Neural cell (in vitro differentiated cells): ENCODE measurements around the gene FAM193A. TPM values are rescaled to one million over a fixed set of nuclear protein-coding genes. Genes with fewer than 3 reads are reported as not detected.
"Not testable (repeated sequence)": the region's sequence is repeated elsewhere in the genome, so short reads cannot be mapped to it uniquely, and the experiment has no call there.

Experiments
- H2AFZ ChIP-seq: fragments of 200-600, 300-800 bp; sonication (generic), shearing (Covaris generic); 2 replicates; pipeline ENCODE4 v1.6.0; 2014; ENCODE audit warnings: low read depth, mild to moderate bottlenecking, antibody characterized with exemption, low read length, moderate library complexity
- H3F3A ChIP-seq: fragments of 200-600 bp; shearing (Covaris generic); 2 replicates; pipeline ENCODE4 v1.6.1; 2016; ENCODE audit warnings: mild to moderate bottlenecking, moderate library complexity, mixed read lengths, antibody characterized with exemption, low read length; ENCODE audit not compliant: insufficient read depth, poor library complexity, severe bottlenecking
- H3K27ac ChIP-seq: fragments of 200-600, 300-800 bp; sonication (generic), shearing (Covaris generic); 2 replicates; pipeline ENCODE4 v1.5.1; 2014; ENCODE audit warnings: mild to moderate bottlenecking, low read length, moderate library complexity
- H3K27me3 ChIP-seq: fragments of 300-800, 200-600 bp; sonication (generic), shearing (Covaris generic); 2 replicates; pipeline ENCODE4 v1.6.0; 2014; ENCODE audit warnings: mild to moderate bottlenecking, low read depth, low read length, moderate library complexity; ENCODE audit not compliant: insufficient read depth
- H3K36me3 ChIP-seq: fragments of 300-800, 200-600 bp; sonication (generic), shearing (Covaris generic); 2 replicates; pipeline ENCODE4 v1.5.1; 2014; ENCODE audit warnings: mild to moderate bottlenecking, antibody characterized with exemption, low read length, moderate library complexity; ENCODE audit not compliant: insufficient read depth
- H3K4me2 ChIP-seq: fragments of 300-800, 200-600 bp; sonication (generic), shearing (Covaris generic); 2 replicates; pipeline ENCODE4 v1.6.0; 2014; ENCODE audit warnings: mild to moderate bottlenecking, low read length
- H3K4me3 ChIP-seq: fragments of 300-800, 200-600 bp; sonication (generic), shearing (Covaris generic); 2 replicates; pipeline ENCODE4 v1.5.1; 2014; ENCODE audit warnings: mild to moderate bottlenecking, low read length, moderate library complexity
- H3K79me2 ChIP-seq: fragments of 200-600 bp; shearing (Covaris generic); replicated peaks from 2 replicates; pipeline ENCODE4 v1.6.0; 2014; ENCODE audit warnings: mild to moderate bottlenecking, low read length, moderate library complexity; ENCODE audit not compliant: insufficient read depth
- H3K9ac ChIP-seq: fragments of 300-800, 200-600 bp; sonication (generic), shearing (Covaris generic); 2 replicates; pipeline ENCODE4 v1.6.1; 2016; ENCODE audit warnings: mild to moderate bottlenecking, low read length, mixed read lengths
- H3K9me2 ChIP-seq: fragments of 200-600 bp; shearing (Covaris generic); 2 replicates; pipeline ENCODE4 v1.6.1; 2016; ENCODE audit warnings: mild to moderate bottlenecking, low read length, mixed read lengths; ENCODE audit not compliant: insufficient read depth
- H3K9me3 ChIP-seq: fragments of 200-600, 300-800 bp; sonication (generic), shearing (Covaris generic); 2 replicates; pipeline ENCODE4 v1.6.1; 2016; ENCODE audit warnings: mild to moderate bottlenecking, mixed run types, low read length, moderate library complexity, mixed read lengths
- H4K20me1 ChIP-seq: fragments of 200-600 bp; shearing (Covaris generic); 2 replicates; pipeline ENCODE4 v1.6.1; 2016; ENCODE audit warnings: mild to moderate bottlenecking, mixed run types; ENCODE audit not compliant: insufficient read depth
- EP300 ChIP-seq: fragments of 450-650 bp; conservative IDR thresholded peaks from 2 replicates; pipeline ENCODE4 v1.6.1; 2014; ENCODE audit warnings: antibody characterized with exemption, mild to moderate bottlenecking, moderate library complexity; ENCODE audit not compliant: poor library complexity, severe bottlenecking
- EZH2 ChIP-seq: fragments of 200-600, 300-800 bp; shearing (Covaris generic), sonication (generic); IDR thresholded peaks from 2 replicates; pipeline ENCODE4 v1.6.1; 2014; ENCODE audit warnings: antibody characterized with exemption, low read length, borderline replicate concordance, mild to moderate bottlenecking; ENCODE audit not compliant: insufficient read depth, poor library complexity, severe bottlenecking
- MXI1 ChIP-seq: fragments of 450-650 bp; conservative IDR thresholded peaks from 2 replicates; pipeline ENCODE4 v1.6.1; 2014; ENCODE audit warnings: antibody characterized with exemption, mild to moderate bottlenecking; ENCODE audit not compliant: poor library complexity, severe bottlenecking
- POLR2AphosphoS5 ChIP-seq: IDR thresholded peaks from 2 replicates; pipeline ENCODE4 v1.6.1; 2012
- RAD21 ChIP-seq: fragments of 450-650 bp; conservative IDR thresholded peaks from 2 replicates; pipeline ENCODE4 v1.6.1; 2014; ENCODE audit warnings: antibody characterized with exemption, mild to moderate bottlenecking, moderate library complexity
- SMC3 ChIP-seq: fragments of 450-650 bp; conservative IDR thresholded peaks from 2 replicates; pipeline ENCODE4 v1.6.1; 2014; ENCODE audit warnings: antibody characterized with exemption, mild to moderate bottlenecking, moderate library complexity; ENCODE audit not compliant: poor library complexity
- TAF1 ChIP-seq: IDR thresholded peaks from 2 replicates; pipeline ENCODE4 v1.6.1; 2012; ENCODE audit warnings: low read depth
- polyA plus RNA-seq: library from polyadenylated mRNA; depleted of rRNA; stranded (reverse); fragments of >200 nt; gene quantifications from 2 replicates; pipeline ENCODE4 v1.2.3, GENCODE V29; 2014
- TF ChIP-seq, protein P1 (sequence below): IDR thresholded peaks from 2 replicates; pipeline ENCODE4 v1.6.1; 2012; ENCODE audit warnings: borderline replicate concordance
- TF ChIP-seq, protein P2 (sequence below): fragments of 450-650 bp; IDR thresholded peaks from 2 replicates; pipeline ENCODE4 v1.5.1; 2014; ENCODE audit warnings: antibody characterized with exemption, mild to moderate bottlenecking, moderate library complexity; ENCODE audit not compliant: poor library complexity, severe bottlenecking

Gene FAM193A
- polyA plus RNA-seq, 1 donor from 2014 or later, result 11.6 TPM

DNA sequence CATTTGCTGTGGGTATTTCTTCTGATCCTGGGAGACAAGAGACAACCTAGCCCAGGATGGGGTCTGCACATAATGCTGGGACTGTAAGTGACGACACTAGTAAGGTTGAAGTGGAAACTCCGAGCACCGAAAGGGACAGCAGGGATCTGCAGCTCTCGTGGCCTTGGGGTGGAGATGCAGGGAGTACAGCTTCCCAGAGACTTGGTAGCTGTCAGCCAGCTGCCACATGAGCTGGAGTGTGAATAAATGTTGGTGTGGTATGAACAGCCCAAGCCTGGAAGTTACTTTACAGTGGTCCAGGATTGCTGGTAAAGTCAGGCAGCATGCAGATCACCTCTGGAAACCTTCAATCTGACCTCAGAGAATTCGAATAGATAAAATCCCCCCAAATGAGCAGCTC, 97.6 kb downstream of the FAM193A start:
- no peaks in the 10 kb centered on the region for H3K36me3 ChIP-seq

DNA sequence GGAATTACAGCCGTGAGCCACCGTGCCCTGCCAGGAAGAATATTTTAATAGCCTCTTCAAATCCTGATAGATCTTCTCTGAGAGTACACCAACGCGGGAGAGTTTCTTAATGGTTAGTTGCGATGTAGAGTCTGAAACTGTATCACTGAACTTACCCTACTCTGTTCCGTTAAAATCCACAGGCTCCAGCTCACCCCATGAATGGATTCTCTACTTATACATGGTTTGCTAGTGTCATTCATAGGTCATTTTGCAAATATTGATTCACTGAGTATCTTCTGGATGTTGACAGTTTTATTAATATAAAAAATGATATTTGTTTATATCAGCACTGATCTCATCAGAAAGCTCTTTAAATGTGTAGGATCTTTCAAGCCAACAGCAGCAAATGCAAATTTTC, 99.9 kb downstream of the FAM193A start:
- Histone ChIP-seq H3K36me3 (no peaks in the 10 kb centered on the region), H4K20me1 (no peaks in the 10 kb centered on the region)

More for the DNA sequence above, 97.6 kb downstream of the FAM193A start:
- Histone ChIP-seq H3K4me3 (no peak overlapping the region), H3K79me2 (peaks cover 3% of the 10 kb centered on the region), H3F3A (no peaks in the 10 kb centered on the region), H4K20me1 (no peaks in the 10 kb centered on the region), H3K27ac (no peak overlapping the region), H3K27me3 (no peaks in the 10 kb centered on the region), H3K9me2 (no peaks in the 10 kb centered on the region), H3K4me2 (no peak overlapping the region), H3K9me3 (no peaks in the 10 kb centered on the region), H2AFZ (no peak overlapping the region), H3K9ac (no peak overlapping the region)
- TF ChIP-seq MXI1, result no peak
- TF ChIP-seq TAF1, result no peak
- no peak for TF ChIP-seq RAD21
- TF ChIP-seq, protein P1, sequence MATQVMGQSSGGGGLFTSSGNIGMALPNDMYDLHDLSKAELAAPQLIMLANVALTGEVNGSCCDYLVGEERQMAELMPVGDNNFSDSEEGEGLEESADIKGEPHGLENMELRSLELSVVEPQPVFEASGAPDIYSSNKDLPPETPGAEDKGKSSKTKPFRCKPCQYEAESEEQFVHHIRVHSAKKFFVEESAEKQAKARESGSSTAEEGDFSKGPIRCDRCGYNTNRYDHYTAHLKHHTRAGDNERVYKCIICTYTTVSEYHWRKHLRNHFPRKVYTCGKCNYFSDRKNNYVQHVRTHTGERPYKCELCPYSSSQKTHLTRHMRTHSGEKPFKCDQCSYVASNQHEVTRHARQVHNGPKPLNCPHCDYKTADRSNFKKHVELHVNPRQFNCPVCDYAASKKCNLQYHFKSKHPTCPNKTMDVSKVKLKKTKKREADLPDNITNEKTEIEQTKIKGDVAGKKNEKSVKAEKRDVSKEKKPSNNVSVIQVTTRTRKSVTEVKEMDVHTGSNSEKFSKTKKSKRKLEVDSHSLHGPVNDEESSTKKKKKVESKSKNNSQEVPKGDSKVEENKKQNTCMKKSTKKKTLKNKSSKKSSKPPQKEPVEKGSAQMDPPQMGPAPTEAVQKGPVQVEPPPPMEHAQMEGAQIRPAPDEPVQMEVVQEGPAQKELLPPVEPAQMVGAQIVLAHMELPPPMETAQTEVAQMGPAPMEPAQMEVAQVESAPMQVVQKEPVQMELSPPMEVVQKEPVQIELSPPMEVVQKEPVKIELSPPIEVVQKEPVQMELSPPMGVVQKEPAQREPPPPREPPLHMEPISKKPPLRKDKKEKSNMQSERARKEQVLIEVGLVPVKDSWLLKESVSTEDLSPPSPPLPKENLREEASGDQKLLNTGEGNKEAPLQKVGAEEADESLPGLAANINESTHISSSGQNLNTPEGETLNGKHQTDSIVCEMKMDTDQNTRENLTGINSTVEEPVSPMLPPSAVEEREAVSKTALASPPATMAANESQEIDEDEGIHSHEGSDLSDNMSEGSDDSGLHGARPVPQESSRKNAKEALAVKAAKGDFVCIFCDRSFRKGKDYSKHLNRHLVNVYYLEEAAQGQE, result no peak
- TF ChIP-seq EZH2, result no peak
- TF ChIP-seq SMC3, result no peak
- TF ChIP-seq POLR2AphosphoS5, result no peak

DNA sequence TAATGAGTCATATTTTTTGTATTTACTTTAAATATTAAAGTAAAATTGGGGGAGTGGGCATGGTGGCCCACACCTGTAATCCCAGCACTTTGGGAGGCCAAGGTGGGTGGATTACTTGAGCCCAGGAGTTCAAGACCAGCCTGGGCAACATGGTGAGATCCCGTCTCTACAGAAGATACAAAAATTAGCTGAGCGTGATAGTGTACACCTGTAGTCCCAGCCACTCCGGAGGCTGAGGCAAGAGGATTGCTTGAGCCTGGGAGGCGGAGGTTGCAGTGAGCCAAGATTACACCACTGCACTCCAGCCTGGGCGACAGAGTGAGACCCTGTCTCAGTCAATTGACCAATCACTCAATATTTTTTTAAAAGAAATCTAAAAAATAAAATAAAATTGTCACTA, 100.5 kb downstream of the FAM193A start:
- not testable (repeated sequence) for H3K36me3 ChIP-seq, H3K9me3 ChIP-seq, H3K79me2 ChIP-seq, H3K9me2 ChIP-seq, H4K20me1 ChIP-seq, H3K27ac ChIP-seq, H3K4me3 ChIP-seq, H3K27me3 ChIP-seq, H3F3A ChIP-seq, H3K4me2 ChIP-seq, H3K9ac ChIP-seq, H2AFZ ChIP-seq

More for the DNA sequence above, 99.9 kb downstream of the FAM193A start:
- Histone ChIP-seq H3F3A (no peaks in the 10 kb centered on the region), H3K4me2 (no peak overlapping the region), H3K9ac (no peak overlapping the region), H3K4me3 (no peak overlapping the region), H3K9me2 (no peaks in the 10 kb centered on the region), H3K27ac (no peak overlapping the region), H3K79me2 (no peaks in the 10 kb centered on the region), H2AFZ (no peak overlapping the region), H3K9me3 (no peaks in the 10 kb centered on the region), H3K27me3 (no peaks in the 10 kb centered on the region)
- TF ChIP-seq MXI1, result no peak
- TF ChIP-seq TAF1, result no peak
- no peak for TF ChIP-seq SMC3
- no peak for TF ChIP-seq RAD21
- no peak for TF ChIP-seq POLR2AphosphoS5
- TF ChIP-seq, protein P1, result no peak
- TF ChIP-seq, protein P2, sequence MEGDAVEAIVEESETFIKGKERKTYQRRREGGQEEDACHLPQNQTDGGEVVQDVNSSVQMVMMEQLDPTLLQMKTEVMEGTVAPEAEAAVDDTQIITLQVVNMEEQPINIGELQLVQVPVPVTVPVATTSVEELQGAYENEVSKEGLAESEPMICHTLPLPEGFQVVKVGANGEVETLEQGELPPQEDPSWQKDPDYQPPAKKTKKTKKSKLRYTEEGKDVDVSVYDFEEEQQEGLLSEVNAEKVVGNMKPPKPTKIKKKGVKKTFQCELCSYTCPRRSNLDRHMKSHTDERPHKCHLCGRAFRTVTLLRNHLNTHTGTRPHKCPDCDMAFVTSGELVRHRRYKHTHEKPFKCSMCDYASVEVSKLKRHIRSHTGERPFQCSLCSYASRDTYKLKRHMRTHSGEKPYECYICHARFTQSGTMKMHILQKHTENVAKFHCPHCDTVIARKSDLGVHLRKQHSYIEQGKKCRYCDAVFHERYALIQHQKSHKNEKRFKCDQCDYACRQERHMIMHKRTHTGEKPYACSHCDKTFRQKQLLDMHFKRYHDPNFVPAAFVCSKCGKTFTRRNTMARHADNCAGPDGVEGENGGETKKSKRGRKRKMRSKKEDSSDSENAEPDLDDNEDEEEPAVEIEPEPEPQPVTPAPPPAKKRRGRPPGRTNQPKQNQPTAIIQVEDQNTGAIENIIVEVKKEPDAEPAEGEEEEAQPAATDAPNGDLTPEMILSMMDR, result no peak
- no peak for TF ChIP-seq EZH2
- TF ChIP-seq EP300, result no peak
